GM12864 (cell line): Measurements from ENCODE around the gene PCBP3.

Source experiments
- DNase-seq: peaks from one replicate; pipeline ENCODE4 v3.0.0-alpha.2; 2011; ENCODE audit warnings: low read depth
- H3K4me3 ChIP-seq: 2 replicates; pipeline ENCODE4 v1.5.1; 2011; ENCODE audit warnings: mild to moderate bottlenecking, low read depth, low read length, control low read depth
- TF ChIP-seq, protein P1 (sequence below): IDR thresholded peaks from 2 replicates; pipeline ENCODE4 v1.5.1; 2011; ENCODE audit warnings: low read depth, mild to moderate bottlenecking, moderate library complexity, low read length, control low read depth, inconsistent platforms; ENCODE audit errors: missing control alignments

The PCBP3 gene

GRCh38 chr21:45980697-45981096 is 337.2 kb downstream of the PCBP3 start:
- no peak for DNase-seq
- TF ChIP-seq, protein P1, sequence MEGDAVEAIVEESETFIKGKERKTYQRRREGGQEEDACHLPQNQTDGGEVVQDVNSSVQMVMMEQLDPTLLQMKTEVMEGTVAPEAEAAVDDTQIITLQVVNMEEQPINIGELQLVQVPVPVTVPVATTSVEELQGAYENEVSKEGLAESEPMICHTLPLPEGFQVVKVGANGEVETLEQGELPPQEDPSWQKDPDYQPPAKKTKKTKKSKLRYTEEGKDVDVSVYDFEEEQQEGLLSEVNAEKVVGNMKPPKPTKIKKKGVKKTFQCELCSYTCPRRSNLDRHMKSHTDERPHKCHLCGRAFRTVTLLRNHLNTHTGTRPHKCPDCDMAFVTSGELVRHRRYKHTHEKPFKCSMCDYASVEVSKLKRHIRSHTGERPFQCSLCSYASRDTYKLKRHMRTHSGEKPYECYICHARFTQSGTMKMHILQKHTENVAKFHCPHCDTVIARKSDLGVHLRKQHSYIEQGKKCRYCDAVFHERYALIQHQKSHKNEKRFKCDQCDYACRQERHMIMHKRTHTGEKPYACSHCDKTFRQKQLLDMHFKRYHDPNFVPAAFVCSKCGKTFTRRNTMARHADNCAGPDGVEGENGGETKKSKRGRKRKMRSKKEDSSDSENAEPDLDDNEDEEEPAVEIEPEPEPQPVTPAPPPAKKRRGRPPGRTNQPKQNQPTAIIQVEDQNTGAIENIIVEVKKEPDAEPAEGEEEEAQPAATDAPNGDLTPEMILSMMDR, result no peak

DNA sequence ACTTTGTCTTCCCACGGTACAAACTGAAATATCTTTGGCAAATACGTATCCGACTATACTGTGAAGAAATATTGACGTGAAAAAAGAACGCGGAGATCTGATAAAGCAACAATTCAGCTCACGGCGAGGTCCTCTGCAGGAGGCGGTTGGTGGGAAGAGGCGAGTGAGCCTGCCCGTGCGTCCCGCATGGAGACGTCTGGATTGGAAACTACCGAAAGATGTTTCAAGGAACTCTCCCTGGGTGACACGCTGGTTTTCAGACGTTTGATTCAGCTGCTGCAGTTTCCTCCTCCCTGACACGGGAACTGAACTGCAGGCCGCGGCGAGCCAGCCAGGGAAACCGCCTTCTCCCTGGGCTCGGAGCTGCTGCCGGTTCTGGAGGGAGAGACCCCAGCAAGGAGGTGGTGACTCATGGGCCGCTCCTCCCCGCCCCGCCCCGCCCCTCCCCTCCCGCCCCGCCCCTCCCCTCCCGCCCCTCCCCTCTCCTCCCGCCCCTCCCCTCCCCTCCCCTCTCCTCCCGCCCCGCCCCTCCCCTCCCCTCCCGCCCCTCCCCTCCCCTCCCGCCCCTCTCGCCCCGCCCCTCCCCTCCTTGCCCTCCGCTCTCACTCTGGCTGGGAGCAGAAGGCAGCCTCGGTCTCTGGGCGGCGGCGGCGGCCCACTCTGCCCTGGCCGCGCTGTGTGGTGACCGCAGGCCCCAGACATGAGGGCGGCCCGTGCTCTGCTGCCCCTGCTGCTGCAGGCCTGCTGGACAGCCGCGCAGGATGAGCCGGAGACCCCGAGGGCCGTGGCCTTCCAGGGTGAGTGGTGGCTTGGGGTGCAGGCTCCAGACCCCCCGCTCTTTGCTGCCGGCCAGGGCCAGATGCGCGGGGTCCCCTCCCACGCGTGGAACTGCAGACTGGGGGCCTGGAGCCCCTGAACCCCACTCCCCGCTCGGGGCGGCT is 337.9 kb downstream of the PCBP3 start, which contains the start of gene COL6A1:
COL6A1 (plus strand) TSS at position 620 of the 941 bp plus-strand sequence; CDS start at position 701, 81 bp downstream.
- peak within 1 kb of the TSS; percentile 3; the same call in 1 of the 2 replicates for H3K4me3 ChIP-seq
- no peak for DNase-seq
- TF ChIP-seq, protein P1, result no peak

More at GRCh38 chr21:45980697-45981096, 337.2 kb downstream of the PCBP3 start:
- H3K4me3 ChIP-seq, result no peak overlapping the region

DNA sequence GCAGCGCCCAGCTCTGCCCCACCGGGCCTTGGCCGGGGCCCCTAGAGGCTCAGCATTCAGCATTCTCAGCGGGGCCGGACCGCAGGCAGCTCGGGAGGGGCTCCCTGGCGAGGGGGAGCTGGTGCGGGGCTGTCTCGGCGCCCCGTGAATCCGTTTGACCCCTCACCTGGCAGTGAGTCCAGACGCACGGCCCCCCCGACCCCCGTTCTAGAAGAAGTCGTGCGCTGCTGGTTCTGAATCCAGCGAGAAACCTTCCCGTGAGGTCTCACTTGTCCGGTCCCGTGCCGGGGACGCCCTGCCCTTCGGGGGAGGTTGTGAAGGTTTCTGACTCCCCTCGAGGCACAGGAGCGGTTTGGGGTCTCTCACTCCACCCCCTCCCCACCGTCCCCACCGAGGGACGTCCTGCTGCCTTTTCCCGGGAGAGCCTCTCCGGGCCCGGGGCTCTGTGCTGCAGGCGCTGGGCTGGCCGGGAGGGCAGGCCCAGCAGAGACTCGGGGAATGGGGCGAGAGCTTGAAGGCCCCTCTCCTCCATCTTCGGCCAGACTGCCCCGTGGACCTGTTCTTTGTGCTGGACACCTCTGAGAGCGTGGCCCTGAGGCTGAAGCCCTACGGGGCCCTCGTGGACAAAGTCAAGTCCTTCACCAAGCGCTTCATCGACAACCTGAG is 338.7 kb downstream of the PCBP3 start:
- TF ChIP-seq, protein P1, result no peak
- no peak overlapping the region for H3K4me3 ChIP-seq
- DNase-seq, result no peak

DNA sequence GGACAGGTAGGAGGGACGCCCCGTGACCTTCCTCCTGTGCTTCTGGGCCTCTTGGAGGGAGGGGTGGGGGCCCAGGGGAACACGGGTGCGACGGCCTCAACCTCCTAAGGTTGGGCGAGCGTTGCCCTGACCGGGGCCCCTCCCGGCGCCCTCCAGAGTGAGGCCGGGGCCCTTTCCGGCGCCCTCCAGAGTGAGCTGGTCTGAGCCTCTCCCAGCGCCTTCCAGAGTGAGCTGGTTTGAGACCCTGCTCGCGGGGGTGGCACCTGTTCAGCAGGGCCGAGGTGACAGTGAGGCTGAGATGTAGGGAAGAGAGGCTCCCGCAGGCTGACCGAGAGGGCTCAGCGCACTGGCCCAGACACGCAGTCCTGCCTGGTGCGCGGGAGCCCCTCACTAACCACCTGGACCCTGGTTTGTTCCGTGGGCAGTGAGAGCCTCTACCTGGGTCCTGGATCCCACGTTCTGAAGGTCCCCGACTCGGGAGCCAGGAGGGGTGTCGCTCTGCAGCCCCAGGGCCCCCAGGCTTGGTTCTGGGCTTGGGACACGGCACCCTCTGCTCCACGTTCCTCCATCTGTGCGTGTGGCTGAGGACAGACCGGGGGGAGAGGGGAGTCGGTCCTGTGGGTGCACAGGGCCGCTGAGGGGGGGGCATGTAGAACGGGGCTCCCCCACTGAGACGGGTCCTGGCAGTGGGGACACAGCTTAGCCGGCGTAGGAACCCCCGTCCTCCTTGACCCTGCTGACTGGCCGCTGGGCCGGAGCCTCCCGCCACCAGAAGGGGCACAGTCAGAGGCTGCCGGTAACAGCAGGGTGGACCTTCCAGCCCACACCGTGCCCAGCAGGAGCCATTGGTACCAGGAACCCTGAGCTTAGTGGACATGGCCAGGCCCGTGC is 339.5 kb downstream of the PCBP3 start:
- no peak for DNase-seq
- TF ChIP-seq, protein P1, result no peak
- no peak overlapping the region for H3K4me3 ChIP-seq

DNA sequence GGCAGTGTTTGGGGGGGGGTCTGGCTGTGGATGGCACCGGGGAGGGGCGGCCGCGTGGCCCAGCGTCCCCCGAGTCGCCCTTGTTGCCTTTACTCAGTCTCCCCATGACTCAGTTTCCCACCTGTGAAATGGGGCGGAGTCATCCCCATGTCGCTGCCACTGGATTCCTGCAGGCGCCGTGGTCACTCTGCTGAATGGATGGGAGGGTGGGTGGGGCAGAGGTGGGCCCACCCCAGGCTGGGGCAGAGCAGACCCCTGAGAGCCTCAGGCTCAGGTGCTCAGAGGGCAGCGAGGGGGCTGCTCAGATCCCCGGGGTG is 340.1 kb downstream of the PCBP3 start:
- H3K4me3 ChIP-seq, result no peak overlapping the region

DNA sequence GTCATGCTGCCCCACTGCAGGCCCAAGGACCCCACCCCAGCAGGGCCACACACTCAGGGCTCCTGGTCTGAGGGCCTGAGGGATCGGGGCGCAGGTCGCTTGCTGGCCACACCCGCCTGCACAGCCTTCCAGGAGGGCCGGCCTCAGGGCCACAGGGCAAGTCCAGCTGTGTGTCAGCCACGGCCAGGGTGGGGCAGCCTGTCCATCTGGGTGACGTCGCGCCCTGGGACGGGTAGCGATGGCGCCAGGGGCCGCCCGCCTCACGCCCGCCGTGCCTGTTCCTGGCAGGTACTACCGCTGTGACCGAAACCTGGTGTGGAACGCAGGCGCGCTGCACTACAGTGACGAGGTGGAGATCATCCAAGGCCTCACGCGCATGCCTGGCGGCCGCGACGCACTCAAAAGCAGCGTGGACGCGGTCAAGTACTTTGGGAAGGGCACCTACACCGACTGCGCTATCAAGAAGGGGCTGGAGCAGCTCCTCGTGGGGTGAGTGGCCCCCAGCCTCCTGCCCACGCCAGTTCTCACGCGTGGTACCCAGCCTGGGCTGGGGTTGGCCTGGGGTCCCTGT is 340.5 kb downstream of the PCBP3 start:
- DNase-seq, result no peak
- no peak overlapping the region for H3K4me3 ChIP-seq
- TF ChIP-seq, protein P1, result no peak

More for the DNA sequence above, 340.1 kb downstream of the PCBP3 start:
- TF ChIP-seq, protein P1, result no peak
- no peak for DNase-seq
